Measurements from ENCODE around the gene GAL. TPM values are rescaled to one million over a fixed set of nuclear protein-coding genes. Genes with fewer than 3 reads are reported as not detected.
A peak's percentile ranks its signal among the peaks of the same experiment; 100 is the strongest.
"Not testable (repeated sequence)": the region's sequence is repeated elsewhere in the genome, so short reads cannot be mapped to it uniquely, and the experiment has no call there.

GAL gene
- 0.29 TPM in 1 of 2 replicates, not detected in the other for total RNA-seq (2014; rRNA removed; shearing (Covaris generic))
- 0.13 and 0.70 TPM in 2 replicates for polyA plus RNA-seq (2015; cell fraction: cytosol; rRNA removed)
- not detected in 2 replicates for polyA plus RNA-seq (2015; cell fraction: nucleus; rRNA removed)

GRCh38 chr11:68684385-68685356, at the start of gene GAL:
Gene GAL, plus strand, starts transcription at chr11:68684544. Its CDS starts 380 bp downstream, at chr11:68684924.
- in situ Hi-C loops (cut with HindIII; ENCODE audit: low pct_unique_long_range_greater_than_20kb, low sequenced_read_pairs), result no loop called here
- DNase-seq (ENCODE audit: low read depth, low spot score), result no peak

DNA sequence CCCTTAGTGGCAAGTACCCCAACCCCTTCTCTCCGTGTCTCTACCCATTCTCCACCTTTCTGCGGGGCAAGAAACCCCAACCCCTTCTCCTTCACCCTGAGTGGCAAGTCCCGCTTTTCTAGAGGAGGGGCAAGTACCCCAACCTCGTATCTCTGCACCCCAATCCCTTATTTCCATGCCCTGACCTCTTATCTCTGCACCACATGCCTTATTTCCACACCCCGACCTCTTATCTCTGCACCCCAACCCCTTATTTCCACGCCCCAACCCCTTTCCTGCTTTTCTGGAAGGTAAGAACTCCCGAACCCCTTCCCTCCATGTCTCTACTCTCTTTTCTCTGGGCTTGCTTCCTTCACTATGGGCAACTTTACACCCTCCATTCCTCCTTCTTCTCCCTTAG, 49.7 kb upstream of the GAL start:
- in situ Hi-C loops (cut with HindIII; ENCODE audit: low pct_unique_long_range_greater_than_20kb, low sequenced_read_pairs); DNase-seq (ENCODE audit: low read depth, low spot score): not testable (repeated sequence)

DNA sequence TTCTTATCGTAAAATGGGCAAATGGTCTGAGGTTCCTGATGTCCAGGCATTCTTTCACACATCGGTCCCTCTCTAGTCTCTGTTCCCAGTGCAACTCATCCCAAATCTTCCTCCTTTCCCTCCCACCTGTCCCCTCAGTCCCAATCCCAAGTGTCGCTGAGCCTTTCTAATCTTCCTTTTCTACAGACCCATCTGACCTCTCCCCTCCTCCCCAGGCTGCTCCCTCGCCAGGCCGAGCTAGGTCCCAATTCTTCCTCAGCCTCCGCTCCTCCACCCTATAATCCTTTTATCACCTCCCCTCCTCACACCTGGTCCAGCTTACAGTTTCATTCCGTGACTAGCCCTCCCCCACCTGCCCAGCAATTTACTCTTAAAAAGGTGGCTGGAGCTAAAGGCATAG, 49.2 kb upstream of the GAL start:
- DNase-seq (ENCODE audit: low read depth, low spot score); in situ Hi-C loops (cut with HindIII; ENCODE audit: low pct_unique_long_range_greater_than_20kb, low sequenced_read_pairs): not testable (repeated sequence)

GRCh38 chr11:68635883-68636282, 48.5 kb upstream of the GAL start:
- DNase-seq (ENCODE audit: low read depth, low spot score); in situ Hi-C loops (cut with HindIII; ENCODE audit: low pct_unique_long_range_greater_than_20kb, low sequenced_read_pairs): not testable (repeated sequence)

GRCh38 chr11:68639322-68639721, 45.0 kb upstream of the GAL start:
- in situ Hi-C loops (cut with HindIII; ENCODE audit: low pct_unique_long_range_greater_than_20kb, low sequenced_read_pairs); DNase-seq (ENCODE audit: low read depth, low spot score): not testable (repeated sequence)

DNA sequence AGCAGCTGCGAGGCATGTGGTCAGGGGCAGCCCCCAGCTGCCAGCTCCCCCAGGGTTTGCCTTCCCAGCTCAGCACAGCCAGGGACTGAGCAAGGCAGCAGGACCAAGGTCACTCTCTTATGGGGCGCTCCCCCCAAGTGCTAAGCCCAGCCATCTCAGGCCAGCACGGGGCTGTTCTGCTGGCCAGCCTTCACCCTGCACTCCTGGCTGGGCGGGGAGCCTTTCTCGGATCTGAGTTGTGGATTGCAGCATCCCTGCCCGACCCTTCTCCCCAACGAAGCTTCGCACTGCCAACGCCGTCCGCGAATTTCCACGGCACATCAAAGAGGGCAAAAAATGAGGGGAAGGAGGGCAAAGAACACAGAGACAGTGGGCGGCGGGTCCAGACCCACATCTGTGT, 42.5 kb upstream of the GAL start:
- no peak for DNase-seq (ENCODE audit: low read depth, low spot score)
- in situ Hi-C loops (cut with HindIII; ENCODE audit: low pct_unique_long_range_greater_than_20kb, low sequenced_read_pairs), result no loop called here

DNA sequence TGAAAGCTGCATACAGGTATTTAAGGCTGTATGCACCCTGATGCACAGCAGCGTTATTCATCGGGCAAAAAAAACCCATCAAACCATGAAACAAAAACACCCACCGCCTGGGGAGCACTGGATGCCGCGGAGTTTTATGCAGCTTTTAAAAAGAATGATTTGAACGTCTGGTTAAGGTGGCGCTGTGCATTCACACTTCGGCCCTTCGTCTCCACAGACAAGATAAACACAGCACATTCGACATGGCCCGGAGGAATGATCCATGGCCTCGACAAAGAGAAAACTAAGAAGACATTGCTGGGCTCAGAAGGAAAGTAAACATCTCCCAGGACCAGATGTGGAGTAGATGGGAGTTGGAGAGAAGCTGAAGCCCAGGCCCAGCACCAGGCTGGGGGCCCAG, 40.8 kb upstream of the GAL start:
- DNase-seq (ENCODE audit: low read depth, low spot score), result peak; percentile 44
- in situ Hi-C loops (cut with HindIII; ENCODE audit: low pct_unique_long_range_greater_than_20kb, low sequenced_read_pairs), result no loop called here

GRCh38 chr11:68646832-68647231, 37.5 kb upstream of the GAL start:
- in situ Hi-C loops (cut with HindIII; ENCODE audit: low pct_unique_long_range_greater_than_20kb, low sequenced_read_pairs), result no loop called here
- DNase-seq (ENCODE audit: low read depth, low spot score), result no peak

GRCh38 chr11:68649851-68650555, 34.3 kb upstream of the GAL start:
- DNase-seq (ENCODE audit: low read depth, low spot score), result no peak
- in situ Hi-C loops (cut with HindIII; ENCODE audit: low pct_unique_long_range_greater_than_20kb, low sequenced_read_pairs), result no loop called here

DNA sequence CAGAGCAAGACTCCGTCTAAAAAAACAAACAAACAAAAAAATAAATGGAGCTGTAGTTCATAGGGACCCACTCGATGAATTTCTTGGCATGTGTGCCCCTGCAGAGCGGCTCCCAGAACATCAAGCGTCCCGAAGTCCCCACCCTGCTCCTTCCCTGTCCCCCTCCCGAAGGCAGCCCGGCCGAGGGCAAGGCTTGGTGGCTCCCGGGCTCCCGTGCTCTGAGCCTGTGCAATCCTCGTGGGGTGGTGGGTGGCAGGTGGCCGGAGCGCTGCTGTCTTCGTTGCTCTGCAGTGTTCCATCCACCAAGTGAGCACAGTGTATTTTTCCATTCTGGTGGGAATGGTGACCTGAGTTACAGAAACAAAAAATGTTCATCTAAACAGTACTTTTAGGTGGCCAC, 33.5 kb upstream of the GAL start:
- DNase-seq (ENCODE audit: low read depth, low spot score), result no peak
- in situ Hi-C loops (cut with HindIII; ENCODE audit: low pct_unique_long_range_greater_than_20kb, low sequenced_read_pairs), result no loop called here

DNA sequence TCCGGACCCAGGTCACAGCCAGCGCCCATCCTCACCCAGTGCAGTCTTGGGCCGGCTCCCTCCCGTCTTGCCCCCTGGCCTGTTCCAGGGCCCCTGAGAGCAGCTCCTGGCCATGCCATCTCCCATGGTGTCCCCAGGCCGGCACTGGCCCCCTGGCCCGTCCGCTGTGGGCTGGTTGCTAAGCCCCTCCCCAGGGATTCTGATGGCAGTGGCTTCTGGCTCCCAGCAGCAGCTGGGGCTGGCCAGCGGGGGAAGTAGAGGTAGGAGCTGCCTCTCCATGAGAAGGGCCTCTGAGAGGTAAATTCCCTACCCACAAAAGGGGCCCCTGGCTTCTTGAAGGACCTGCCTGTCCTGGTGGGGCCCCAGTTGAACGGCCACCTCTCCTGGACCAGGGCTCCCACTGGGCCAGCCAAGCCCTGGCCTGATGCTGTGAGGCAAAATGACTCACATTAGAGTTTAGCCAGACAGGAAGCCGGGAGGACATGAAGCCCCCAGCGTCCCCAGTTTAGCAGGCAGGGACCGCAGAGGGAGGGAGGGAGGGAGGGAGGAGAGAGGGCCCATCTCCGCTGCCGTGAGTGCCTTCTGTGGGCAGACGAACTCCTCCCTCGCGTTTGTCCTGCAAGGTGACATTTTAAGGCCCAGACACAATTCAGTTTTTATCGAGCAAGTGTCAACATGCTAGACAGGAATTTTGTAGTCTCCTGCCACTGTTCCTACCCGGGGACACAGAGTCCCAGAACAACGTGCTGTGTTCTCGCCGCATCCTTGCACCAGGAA, 32.9 kb upstream of the GAL start:
- DNase-seq (ENCODE audit: low read depth, low spot score), result no peak
- in situ Hi-C loops (cut with HindIII; ENCODE audit: low pct_unique_long_range_greater_than_20kb, low sequenced_read_pairs), result no loop called here

- no peak for DNase-seq (ENCODE audit: low read depth, low spot score)
- in situ Hi-C loops (cut with HindIII; ENCODE audit: low pct_unique_long_range_greater_than_20kb, low sequenced_read_pairs), result no loop called here
Observed at GRCh38 chr11:68651985-68652682, 32.2 kb upstream of the GAL start.

- no peak for DNase-seq (ENCODE audit: low read depth, low spot score)
- in situ Hi-C loops (cut with HindIII; ENCODE audit: low pct_unique_long_range_greater_than_20kb, low sequenced_read_pairs), result no loop called here
Observed at GRCh38 chr11:68652683-68653156, 31.6 kb upstream of the GAL start.

DNA sequence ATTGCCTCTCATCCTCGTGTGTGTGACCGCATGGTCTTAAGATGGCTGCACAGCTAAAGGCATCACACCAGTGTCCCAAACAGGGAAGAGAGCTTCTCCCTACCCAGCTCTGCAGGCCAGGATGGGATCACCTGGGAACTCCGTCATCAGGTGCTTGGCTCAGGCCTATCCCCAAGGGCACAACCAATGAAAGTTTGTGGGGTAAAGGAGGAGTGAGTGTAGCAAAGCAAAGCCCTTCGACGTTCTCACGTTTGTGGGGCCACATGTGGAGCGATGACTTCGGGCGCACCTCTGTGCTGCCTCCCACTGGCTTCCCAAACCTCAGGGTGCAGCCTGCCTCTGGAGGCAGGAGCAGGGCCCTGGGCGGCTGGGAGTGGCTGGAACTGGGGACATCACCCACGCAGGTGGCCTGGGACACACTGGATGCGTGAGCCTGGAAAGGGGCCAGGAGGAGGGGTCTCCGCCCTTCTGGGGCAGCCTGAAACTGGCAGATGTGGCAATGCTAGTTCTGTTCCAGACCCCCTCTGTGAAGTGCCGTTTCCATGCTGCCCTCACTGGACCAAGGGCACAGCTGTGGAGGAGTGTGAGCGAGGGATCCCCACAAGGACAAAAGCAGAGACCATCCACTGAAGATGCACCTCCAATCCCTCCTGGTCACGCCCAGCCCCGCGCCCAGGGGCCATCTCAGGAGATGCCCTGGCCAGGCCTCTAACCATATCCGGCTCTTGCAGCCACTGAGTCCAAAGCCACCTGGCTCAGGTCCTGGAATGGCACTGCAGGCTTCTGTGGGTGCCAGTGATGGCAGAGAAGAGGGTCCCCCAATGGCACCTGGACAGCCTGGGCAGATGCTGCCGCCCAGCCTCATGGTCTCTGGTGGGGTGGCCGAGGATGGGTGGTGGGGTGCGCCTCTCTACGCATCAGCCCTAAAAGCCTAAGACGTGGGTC, 30.6 kb upstream of the GAL start:
- in situ Hi-C loops (cut with HindIII; ENCODE audit: low pct_unique_long_range_greater_than_20kb, low sequenced_read_pairs), result no loop called here
- DNase-seq (ENCODE audit: low read depth, low spot score), result no peak

DNA sequence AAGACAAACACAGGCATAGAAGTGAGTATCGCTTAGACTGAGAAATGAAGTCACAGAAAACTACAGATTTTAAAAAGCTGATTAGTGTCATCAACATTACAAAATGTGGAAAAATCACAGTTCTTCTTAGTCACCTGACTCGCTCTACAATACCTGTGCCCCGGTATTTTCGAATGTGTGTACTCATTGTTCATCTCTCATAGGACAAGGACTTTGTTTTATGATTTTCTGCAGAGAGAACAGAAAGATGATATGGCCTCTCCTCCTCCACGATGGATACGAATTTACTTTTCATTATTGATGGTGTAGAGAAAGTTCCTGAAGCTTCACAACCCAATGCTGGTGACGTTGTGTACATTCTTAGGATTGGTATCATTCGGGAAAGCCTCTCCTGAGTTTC, 29.4 kb upstream of the GAL start:
- in situ Hi-C loops (cut with HindIII; ENCODE audit: low pct_unique_long_range_greater_than_20kb, low sequenced_read_pairs), result no loop called here
- DNase-seq (ENCODE audit: low read depth, low spot score), result no peak

- in situ Hi-C loops (cut with HindIII; ENCODE audit: low pct_unique_long_range_greater_than_20kb, low sequenced_read_pairs), result no loop called here
- DNase-seq (ENCODE audit: low read depth, low spot score), result no peak
Observed at GRCh38 chr11:68655406-68655805, 28.9 kb upstream of the GAL start.

Measured in SK-MEL-5 (cell line).